Fibroblast of villous mesenchyme (primary cell): ENCODE results near the gene SLAMF7. TPM values are rescaled to one million over a fixed set of nuclear protein-coding genes. Genes with fewer than 3 reads are reported as not detected.

Source experiments
- DNase-seq: peaks from one replicate; pipeline ENCODE4 v3.0.0-alpha.2; 2010; ENCODE audit warnings: low read depth
- H3K4me3 ChIP-seq: 2 replicates; pipeline ENCODE4 v1.5.1; 2011; ENCODE audit warnings: low read depth, mild to moderate bottlenecking, low read length
- total RNA-seq: library from RNA; depleted of rRNA; stranded (reverse); fragments of >200 nt; gene quantifications from 2 replicates; pipeline ENCODE4 v1.2.3, GENCODE V29; 2012
- TF ChIP-seq, protein P1 (sequence below): IDR thresholded peaks from 2 replicates; pipeline ENCODE4 v1.5.1; 2012; ENCODE audit warnings: low read depth, mild to moderate bottlenecking, low read length; ENCODE audit not compliant: insufficient read depth

Gene SLAMF7
- total RNA-seq, 1 donor = not detected

DNA sequence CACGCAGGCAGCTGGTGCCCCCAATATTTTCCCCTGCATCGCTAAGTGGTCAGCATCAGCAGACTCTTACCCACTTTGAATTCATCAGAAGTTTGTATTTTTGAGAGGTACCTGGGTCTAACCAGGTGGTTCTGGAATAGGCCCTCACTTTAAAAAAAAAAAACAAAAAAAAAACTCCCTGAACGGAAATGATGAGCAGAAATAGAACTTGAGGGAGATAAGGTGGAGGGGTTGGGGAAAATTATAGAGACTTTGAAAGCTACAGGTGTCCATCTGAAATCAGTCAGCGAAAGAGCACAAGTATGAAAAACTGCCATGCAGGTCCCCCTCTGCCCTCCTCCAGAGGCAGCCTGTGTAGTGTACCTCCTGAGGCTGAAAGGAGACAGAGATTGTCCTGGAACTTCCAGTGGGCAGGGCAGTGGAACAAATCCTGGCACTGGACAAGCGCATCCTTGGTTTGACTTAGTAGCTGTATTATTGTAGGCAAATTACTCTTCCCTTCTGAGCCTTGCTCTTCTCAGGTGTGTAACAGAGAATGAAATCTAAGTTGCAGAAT, 1.2 kb downstream of the SLAMF7 start:
- DNase-seq = no peak
- TF ChIP-seq, protein P1, sequence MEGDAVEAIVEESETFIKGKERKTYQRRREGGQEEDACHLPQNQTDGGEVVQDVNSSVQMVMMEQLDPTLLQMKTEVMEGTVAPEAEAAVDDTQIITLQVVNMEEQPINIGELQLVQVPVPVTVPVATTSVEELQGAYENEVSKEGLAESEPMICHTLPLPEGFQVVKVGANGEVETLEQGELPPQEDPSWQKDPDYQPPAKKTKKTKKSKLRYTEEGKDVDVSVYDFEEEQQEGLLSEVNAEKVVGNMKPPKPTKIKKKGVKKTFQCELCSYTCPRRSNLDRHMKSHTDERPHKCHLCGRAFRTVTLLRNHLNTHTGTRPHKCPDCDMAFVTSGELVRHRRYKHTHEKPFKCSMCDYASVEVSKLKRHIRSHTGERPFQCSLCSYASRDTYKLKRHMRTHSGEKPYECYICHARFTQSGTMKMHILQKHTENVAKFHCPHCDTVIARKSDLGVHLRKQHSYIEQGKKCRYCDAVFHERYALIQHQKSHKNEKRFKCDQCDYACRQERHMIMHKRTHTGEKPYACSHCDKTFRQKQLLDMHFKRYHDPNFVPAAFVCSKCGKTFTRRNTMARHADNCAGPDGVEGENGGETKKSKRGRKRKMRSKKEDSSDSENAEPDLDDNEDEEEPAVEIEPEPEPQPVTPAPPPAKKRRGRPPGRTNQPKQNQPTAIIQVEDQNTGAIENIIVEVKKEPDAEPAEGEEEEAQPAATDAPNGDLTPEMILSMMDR = no peak

DNA sequence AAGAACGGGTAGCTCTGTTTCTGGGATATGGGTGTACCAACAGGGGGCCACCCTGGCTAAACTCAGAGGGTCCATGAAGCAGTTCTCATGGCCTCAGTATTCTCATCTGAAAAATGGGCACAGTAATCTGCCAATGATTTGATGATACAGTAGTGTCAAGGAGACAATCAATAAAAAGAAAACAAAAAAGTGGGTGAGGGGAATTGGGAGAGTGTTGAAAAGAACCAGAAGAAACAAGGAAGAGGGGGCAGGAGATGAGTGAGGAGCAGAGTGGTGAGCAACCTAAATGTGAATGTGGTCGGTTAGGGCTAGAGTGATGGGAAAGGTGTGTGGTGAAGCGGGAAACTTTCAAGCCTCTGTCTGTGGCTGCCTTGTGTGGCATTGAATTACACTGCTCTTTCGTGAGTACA, 2.0 kb downstream of the SLAMF7 start:
- DNase-seq = no peak
- TF ChIP-seq, protein P1 = no peak
- no peak overlapping the region for H3K4me3 ChIP-seq

More for the DNA sequence above, 1.2 kb downstream of the SLAMF7 start:
- H3K4me3 ChIP-seq = no peak overlapping the region

DNA sequence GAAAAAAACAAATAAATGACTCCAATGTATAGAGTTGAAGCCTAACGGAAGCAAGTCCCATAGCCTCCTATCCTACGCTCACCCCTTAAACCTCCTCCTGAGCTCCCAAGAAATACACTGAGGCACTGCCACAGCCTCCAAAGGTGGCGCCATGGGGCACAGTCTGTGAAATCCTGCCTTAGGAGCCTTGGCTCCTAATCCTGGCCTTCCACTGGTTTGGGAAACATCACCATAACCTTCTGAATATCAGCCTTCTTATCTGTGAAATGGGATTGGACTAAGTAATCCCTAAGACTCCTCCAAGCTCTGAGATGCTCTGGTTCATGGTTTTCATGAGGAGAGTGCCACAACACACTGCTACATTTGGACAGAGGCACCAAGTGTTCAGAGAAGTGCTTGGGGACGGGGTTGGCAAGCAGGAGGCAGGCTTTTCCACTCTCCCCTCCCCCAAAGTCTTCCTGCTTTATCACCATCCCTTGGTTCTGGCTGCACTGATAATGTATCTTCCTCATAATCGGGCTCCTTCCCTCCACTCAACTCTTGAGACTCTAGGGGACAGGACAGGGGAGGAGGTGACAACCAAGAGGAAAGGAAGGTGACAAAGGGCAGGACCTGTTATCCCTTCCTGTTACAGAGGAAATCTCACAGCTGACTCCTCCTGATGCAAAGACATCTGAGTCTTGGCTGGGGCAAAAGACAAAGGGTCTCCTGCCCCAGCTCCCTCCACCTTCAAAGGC, 2.7 kb downstream of the SLAMF7 start:
- no peak overlapping the region for H3K4me3 ChIP-seq
- TF ChIP-seq, protein P1 = no peak
- DNase-seq = no peak

DNA sequence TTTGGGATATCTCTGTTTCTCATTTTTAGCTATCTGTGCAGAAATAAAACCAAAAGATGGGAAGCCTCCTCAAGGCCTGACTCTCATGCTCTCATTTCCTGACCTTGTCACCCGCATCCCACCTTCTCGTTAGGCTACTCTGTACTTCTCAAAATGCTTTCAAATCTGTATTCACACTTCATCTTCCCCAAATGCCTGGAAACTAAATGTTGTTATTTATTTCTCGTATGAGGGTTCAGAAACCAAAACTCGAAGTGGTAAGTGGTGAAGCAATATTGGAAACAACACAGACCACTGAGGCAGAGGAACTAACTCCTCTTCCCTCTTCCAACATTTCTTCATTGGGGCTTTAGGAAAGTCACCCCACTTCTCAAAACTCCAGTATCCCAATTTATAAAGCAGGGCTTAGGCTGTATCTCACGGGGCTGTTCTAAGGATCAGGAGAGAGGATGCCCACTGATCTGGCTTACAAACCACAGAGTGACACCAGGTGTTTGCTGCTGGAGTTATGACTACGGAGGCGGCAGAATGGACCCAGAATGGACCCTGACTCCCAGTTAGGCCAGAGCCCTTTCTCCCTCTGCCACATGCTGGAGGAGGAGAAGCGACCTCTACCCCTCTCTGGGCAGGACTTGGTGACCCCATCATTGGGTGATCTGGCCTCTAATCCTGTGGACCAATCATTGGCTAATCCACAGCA, 3.5 kb downstream of the SLAMF7 start:
- TF ChIP-seq, protein P1 = no peak
- DNase-seq = no peak
- H3K4me3 ChIP-seq = no peak overlapping the region

DNA sequence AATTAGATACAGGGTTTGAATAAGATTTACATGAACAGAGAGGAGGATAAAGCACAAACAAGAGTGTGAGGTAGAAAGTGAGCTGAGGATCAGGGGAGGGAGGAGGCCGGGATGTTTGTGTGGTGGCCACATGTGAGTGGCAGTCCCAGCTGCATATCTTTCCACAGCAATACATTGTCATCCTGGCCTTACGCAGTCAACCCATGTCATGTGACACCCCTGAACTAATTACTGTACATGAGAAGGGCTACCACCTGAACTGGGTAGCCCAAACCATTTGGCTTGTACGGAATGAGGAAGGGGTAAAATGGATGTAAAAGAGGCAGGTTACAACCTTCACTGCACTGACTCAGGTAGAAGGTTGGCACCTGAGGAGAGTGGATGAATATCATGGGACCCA, 4.2 kb downstream of the SLAMF7 start:
- TF ChIP-seq, protein P1 = no peak
- no peak overlapping the region for H3K4me3 ChIP-seq
- DNase-seq = no peak

DNA sequence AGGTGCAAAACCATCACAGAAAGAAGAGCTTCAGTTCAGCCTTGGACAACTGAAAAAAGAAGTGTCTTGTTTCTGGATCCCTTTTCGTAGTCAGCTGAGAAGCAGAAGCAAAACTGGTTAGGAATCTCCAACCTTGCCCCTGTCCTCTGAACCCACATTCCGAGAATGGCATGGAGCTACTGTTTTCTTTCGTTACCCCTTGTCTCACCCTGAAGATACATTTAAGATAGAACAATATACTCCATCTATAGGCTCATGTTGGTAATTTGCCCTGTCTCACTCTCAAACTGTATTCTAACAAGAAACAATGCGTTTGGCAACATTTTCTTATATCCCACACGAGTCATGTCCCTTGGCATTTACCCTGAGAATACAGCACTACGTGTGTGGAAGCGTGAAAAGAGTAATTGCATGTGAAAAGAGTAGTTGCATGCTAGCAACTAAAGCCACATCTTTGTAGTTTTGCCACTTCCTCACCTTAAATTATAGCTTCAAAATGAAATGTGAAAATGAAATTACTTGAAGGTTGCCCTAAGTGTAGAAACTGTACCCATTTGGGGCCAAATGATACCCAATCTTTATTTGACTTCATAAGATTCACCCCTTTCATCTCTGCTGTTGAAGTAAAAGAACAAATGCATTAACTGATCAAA, 5.3 kb downstream of the SLAMF7 start:
- no peak for DNase-seq
- TF ChIP-seq, protein P1 = no peak
- H3K4me3 ChIP-seq = no peak overlapping the region
